Measurements from ENCODE around the gene ZBTB17.

DNA sequence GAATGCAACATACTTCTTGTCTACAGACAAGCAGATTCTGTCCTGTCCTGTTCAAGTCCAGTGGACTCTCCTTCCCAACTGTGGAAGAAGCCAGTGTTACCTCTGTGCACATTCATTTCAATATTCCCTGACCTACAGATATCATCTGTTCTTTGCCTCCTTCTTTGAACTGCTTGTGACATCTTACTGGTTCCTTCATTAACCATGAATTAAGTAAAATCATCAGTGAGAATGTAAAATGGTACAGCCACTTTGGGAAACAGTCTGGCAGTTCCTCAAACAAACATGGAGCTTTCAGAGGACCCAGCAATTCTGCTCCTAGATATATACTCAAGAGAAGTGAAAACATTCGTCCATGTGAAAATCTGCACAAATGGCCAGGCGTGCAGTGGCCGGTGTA, 34.9 kb upstream of the ZBTB17 start:
- TF ChIP-seq CTCF (IDR thresholded peaks at IDR 0.05): no peak
- no peak for TF ChIP-seq EZH2phosphoT487 (IDR thresholded peaks at IDR 0.05)

Measured in neural progenitor cell (in vitro differentiated cells).